Ishikawa (cell line): ENCODE results near the gene BMP6.

Experiments
- CEBPB ChIP-seq: IDR thresholded peaks from 2 replicates; pipeline ENCODE4 v1.6.1; 2012
- CREB1 ChIP-seq: IDR thresholded peaks from 2 replicates; pipeline ENCODE4 v1.6.1; 2012; ENCODE audit warnings: low read depth
- EGR1 ChIP-seq: IDR thresholded peaks from 2 replicates; pipeline ENCODE4 v1.6.1; 2012
- EP300 ChIP-seq: IDR thresholded peaks from 2 replicates; pipeline ENCODE4 v1.6.1; 2012; ENCODE audit warnings: borderline replicate concordance
- FOXM1 ChIP-seq: IDR thresholded peaks from 2 replicates; pipeline ENCODE4 v1.6.1; 2012; ENCODE audit warnings: low read depth, borderline replicate concordance
- NFIC ChIP-seq: IDR thresholded peaks from 2 replicates; pipeline ENCODE4 v1.6.1; 2012
- RAD21 ChIP-seq: IDR thresholded peaks from 2 replicates; pipeline ENCODE4 v1.6.1; 2012; ENCODE audit warnings: low read depth
- TAF1 ChIP-seq: IDR thresholded peaks from 2 replicates; pipeline ENCODE4 v1.6.1; 2012; ENCODE audit warnings: low read depth, mild to moderate bottlenecking
- TCF12 ChIP-seq: IDR thresholded peaks from 2 replicates; pipeline ENCODE4 v1.6.1; 2012; ENCODE audit warnings: low read depth
- TEAD4 ChIP-seq: IDR thresholded peaks from 2 replicates; pipeline ENCODE4 v1.6.1; 2012
- YY1 ChIP-seq: IDR thresholded peaks from 2 replicates; pipeline ENCODE4 v1.6.1; 2012; ENCODE audit warnings: low read depth
- ZBTB7A ChIP-seq: IDR thresholded peaks from 2 replicates; pipeline ENCODE4 v1.6.1; 2012; ENCODE audit warnings: low read depth
- TF ChIP-seq, protein P1 (sequence below): IDR thresholded peaks from 2 replicates; pipeline ENCODE4 v1.6.1; 2012; ENCODE audit warnings: low read depth, mild to moderate bottlenecking
- TF ChIP-seq, protein P2 (sequence below): IDR thresholded peaks from 2 replicates; pipeline ENCODE4 v1.6.1; 2012
- TF ChIP-seq, protein P3 (sequence below): IDR thresholded peaks from 2 replicates; pipeline ENCODE4 v1.6.1; 2012

BMP6 gene

DNA sequence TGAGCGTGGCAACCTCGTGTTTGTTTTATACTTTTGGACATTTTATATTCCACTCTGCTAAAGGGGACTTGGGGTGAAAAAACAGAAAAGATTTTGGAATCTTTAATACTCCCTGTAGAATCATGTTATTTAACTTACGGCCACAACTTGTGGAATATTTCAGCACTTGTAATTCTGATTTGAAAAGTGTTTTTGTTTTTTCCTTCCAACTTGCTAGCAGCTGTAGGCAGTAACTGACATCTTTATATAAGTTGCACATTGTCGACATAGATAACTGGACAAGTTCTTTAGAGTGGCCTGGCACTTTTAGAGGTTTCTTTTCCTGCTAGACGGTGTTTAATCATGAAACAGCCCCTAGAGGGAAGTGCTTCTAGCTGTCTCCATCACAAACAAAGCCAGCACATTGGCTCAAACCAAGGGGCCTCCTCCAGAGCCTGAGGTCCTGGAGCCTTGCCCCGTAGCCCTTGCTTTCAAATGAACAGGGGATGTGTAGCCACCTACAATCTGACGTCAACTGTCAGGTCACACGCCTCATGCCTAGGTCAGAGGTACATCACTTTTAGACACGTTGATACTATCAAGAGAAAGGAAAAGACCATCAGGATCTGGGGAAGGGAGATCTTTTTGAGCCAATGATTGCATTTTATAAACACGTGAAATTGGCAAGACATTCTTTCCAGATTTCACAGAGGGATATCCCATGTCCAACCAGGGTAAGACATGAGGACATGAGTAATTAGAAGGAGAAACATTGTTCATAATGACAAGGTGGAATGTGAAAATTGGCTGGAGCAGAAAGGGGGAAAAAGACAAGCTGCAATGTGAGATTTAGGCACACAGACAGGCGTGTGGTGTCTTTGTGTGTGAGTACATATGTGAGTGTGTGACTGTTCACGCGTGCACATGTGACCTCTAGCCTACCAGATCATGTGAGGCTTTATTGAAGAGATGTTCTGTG is 92.6 kb downstream of the BMP6 start:
- no peak for TF ChIP-seq TCF12
- TF ChIP-seq RAD21 = no peak
- TF ChIP-seq CREB1 = no peak
- no peak for TF ChIP-seq ZBTB7A

DNA sequence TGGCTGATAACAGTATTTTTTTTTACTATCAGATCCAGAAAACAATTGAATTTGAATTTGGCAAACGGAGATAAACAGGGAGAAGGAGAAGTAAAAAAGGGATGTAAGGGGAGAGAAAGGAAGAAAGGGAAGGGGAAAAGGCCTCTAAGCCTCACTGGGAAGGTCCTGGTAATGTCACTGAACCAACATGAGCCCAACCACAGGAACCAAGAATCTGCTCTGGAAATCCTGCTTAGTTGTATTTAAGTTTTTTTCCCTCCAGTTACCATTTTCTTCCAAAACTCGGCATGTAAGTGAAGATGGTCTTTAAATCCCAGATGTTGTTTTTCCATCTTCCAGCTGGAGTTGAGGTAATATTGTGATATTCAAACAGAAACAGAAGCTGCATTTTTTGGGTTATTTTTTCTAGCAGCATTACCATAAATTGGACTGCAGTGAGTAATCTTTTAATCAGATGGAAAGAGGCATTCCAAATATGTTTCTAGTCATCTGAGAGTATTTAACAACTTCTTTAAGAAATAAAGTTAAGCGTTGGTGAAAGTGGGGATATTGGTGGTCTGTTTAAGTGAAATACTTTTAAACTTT is 93.6 kb downstream of the BMP6 start:
- TF ChIP-seq EP300 (no peak), CREB1 (no peak), ZBTB7A (no peak), NFIC (no peak), TAF1 (no peak), TCF12 (no peak), YY1 (no peak), EGR1 (no peak), FOXM1 (no peak), RAD21 (no peak)
- TF ChIP-seq, protein P1, sequence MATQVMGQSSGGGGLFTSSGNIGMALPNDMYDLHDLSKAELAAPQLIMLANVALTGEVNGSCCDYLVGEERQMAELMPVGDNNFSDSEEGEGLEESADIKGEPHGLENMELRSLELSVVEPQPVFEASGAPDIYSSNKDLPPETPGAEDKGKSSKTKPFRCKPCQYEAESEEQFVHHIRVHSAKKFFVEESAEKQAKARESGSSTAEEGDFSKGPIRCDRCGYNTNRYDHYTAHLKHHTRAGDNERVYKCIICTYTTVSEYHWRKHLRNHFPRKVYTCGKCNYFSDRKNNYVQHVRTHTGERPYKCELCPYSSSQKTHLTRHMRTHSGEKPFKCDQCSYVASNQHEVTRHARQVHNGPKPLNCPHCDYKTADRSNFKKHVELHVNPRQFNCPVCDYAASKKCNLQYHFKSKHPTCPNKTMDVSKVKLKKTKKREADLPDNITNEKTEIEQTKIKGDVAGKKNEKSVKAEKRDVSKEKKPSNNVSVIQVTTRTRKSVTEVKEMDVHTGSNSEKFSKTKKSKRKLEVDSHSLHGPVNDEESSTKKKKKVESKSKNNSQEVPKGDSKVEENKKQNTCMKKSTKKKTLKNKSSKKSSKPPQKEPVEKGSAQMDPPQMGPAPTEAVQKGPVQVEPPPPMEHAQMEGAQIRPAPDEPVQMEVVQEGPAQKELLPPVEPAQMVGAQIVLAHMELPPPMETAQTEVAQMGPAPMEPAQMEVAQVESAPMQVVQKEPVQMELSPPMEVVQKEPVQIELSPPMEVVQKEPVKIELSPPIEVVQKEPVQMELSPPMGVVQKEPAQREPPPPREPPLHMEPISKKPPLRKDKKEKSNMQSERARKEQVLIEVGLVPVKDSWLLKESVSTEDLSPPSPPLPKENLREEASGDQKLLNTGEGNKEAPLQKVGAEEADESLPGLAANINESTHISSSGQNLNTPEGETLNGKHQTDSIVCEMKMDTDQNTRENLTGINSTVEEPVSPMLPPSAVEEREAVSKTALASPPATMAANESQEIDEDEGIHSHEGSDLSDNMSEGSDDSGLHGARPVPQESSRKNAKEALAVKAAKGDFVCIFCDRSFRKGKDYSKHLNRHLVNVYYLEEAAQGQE = no peak
- TF ChIP-seq, protein P2, sequence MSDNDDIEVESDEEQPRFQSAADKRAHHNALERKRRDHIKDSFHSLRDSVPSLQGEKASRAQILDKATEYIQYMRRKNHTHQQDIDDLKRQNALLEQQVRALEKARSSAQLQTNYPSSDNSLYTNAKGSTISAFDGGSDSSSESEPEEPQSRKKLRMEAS = no peak

DNA sequence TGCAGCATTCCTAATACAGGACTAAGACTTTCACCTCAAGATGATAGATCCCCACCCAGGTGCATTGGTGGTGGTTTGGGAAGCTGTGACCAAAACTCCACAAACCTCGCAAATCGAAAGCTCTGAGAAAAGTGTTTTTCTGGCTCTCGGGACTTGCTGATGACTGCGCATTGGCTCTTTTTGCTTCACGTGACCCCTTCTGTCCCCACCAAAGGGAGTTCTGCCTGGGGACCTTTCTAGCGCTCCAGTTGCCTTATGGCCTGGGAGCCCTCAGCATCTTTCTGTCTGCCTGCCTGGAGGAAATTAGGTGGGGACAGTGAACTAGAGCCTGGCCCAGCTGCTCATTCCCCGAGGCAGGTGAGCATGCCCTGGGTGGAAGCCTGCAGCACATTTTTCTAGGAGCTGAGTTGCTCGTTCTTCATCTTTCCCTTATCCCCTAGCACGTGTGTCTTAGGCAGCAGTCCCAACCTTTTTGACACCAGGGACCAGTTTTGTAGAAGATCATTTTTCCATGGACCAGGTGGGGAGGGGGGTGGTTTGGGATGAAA is 94.5 kb downstream of the BMP6 start:
- no peak for TF ChIP-seq ZBTB7A
- TF ChIP-seq TEAD4 = no peak
- TF ChIP-seq CEBPB = no peak
- TF ChIP-seq NFIC = no peak

DNA sequence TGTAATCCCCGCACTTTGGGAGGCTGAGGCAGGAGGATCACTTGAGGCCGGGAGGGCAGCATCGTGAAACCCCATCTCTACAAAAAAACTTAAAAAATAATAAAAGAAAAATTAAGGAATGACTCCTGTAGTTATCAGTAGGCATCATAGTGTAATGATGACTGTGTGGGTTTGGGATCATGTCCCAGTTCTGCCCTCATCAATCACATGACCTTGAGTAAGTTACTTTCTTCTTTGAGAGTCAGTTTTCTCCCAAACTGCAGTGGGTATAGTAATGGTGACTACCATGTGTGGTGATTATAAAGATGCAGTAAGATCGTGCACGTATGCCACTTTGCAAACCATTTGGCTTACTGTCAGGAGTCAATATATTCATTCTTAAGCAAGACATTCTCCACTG is 95.5 kb downstream of the BMP6 start:
- TF ChIP-seq TEAD4 (no peak), NFIC (no peak), FOXM1 (no peak), TCF12 (no peak), EP300 (no peak), CREB1 (no peak), TAF1 (no peak), YY1 (no peak), EGR1 (no peak)
- TF ChIP-seq, protein P2 = no peak
- TF ChIP-seq, protein P3, sequence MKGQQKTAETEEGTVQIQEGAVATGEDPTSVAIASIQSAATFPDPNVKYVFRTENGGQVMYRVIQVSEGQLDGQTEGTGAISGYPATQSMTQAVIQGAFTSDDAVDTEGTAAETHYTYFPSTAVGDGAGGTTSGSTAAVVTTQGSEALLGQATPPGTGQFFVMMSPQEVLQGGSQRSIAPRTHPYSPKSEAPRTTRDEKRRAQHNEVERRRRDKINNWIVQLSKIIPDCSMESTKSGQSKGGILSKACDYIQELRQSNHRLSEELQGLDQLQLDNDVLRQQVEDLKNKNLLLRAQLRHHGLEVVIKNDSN = no peak

DNA sequence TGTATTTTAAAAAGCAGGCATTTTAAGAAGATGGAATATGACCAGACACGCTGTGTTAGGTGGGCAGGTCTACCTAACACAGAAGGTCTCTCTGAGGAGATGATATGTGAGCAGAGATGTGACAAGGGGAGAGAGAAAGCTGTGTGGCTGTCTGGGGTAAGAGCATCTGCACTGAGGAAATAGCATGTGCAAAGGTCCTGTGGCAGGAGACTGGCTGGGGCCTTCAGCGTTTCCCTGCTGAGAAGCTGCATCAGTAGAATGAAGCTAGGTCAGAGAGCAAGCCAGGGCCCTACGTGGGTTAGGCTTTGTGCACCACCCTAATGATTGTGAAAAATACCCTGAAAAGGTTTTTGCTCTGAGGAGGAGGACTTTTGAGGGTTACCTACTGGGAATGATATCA is 97.7 kb downstream of the BMP6 start:
- TF ChIP-seq NFIC (no peak), CEBPB (no peak), RAD21 (no peak)

DNA sequence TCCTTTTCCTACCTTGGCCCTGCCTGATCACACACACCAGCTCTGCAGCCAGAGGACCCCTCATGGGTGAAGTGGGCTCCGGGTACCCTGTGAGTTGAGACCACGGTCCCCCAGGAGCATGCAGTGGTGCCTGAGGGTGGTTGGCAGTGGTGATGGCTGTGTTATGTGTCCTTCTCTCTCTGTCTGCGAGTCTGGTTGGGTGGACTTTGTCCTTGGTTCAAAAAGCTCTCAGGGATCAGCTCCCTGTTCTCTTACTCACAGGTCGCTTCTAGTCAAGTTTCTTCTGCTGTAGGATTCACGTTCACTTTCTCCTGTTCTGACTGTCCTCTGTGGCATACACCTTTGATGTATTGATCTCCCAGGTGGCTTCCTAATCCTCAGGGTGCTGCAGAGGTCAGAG is 100.1 kb downstream of the BMP6 start:
- TF ChIP-seq TCF12 (no peak), CEBPB (no peak), EP300 (no peak), NFIC (no peak), TEAD4 (no peak), ZBTB7A (no peak), RAD21 (no peak), FOXM1 (no peak), CREB1 (no peak), EGR1 (no peak), TAF1 (no peak), YY1 (no peak)
- TF ChIP-seq, protein P3 = no peak
- TF ChIP-seq, protein P2 = no peak
- TF ChIP-seq, protein P1 = no peak
